Left colon (tissue), 2 donors: ENCODE results near the gene PRR36. TPM values are rescaled to one million over a fixed set of nuclear protein-coding genes. Genes with fewer than 3 reads are reported as not detected.
"Not testable (repeated sequence)": the region's sequence is repeated elsewhere in the genome, so short reads cannot be mapped to it uniquely, and the experiment has no call there.

Experiments used
- ATAC-seq: fragments of 200-7000 bp; cut with Tn5 transposase; one replicate; pipeline ENCODE4 v1.9.1; 2020; ENCODE audit warnings: mild to moderate bottlenecking, moderate library complexity
- DNase-seq, 2 donors: peaks; one replicate each; pipeline ENCODE4 v3.0.0-alpha.2; 2020
- intact Hi-C, 2 donors: fragments of 100-400 bp; cut with DNase I in 1 of 2; cut with micrococcal nuclease in 1 of 2; formaldehyde crosslinking; loops; one replicate each; pipeline versions ENCODE4 v1.11.2 to v1.14.0; 2022; cut with DNase I, micrococcal nuclease
- total RNA-seq, 2 donors: library from RNA; stranded (reverse); fragmentation: NEBNext Ultra II Directional; extraction: Animal tissue kit (Norgen Biotek cat#: 25700); gene quantifications; one replicate each; pipeline ENCODE4 v1.2.1, GENCODE V29; 2021
- donor health status: DM: no; HTN: no; CAD: no.
- donor health status: DM: yes; HTN: yes; CAD: no.

The PRR36 gene
- total RNA-seq, 2 donors from 2014 or later: 0.22 to 0.46 TPM

GRCh38 chr19:7902796-7903243 is 28.6 kb upstream of the PRR36 start:
- ATAC-seq: peak; percentile 10
- intact Hi-C loops: no loop called here
- no peak for DNase-seq

- ATAC-seq (no peak), DNase-seq (no peak)
- intact Hi-C loops: no loop called here
Measured at GRCh38 chr19:7901337-7901736, 27.1 kb upstream of the PRR36 start.

- DNase-seq: no peak
- no peak for ATAC-seq
- intact Hi-C loops: no loop called here
Measured at GRCh38 chr19:7900931-7901330, 26.7 kb upstream of the PRR36 start.

- no peak for ATAC-seq
- DNase-seq: no peak
- intact Hi-C loops: no loop called here
Measured at GRCh38 chr19:7900401-7900870, 26.2 kb upstream of the PRR36 start.

GRCh38 chr19:7899751-7900378 is 25.7 kb upstream of the PRR36 start:
- no peak for DNase-seq
- intact Hi-C loops: no loop called here
- ATAC-seq: no peak

GRCh38 chr19:7898967-7899366 is 24.8 kb upstream of the PRR36 start:
- no peak for DNase-seq
- ATAC-seq: no peak
- intact Hi-C loops: no loop called here

GRCh38 chr19:7897292-7897691 is 23.1 kb upstream of the PRR36 start:
- no peak for ATAC-seq
- DNase-seq: no peak
- intact Hi-C loops: no loop called here

GRCh38 chr19:7895565-7895964 is 21.4 kb upstream of the PRR36 start:
- no peak for ATAC-seq
- no peak for DNase-seq
- intact Hi-C loops: no loop called here

GRCh38 chr19:7894612-7895309 is 20.6 kb upstream of the PRR36 start:
- peak; percentile 94 for ATAC-seq
- DNase-seq: peak in 1 of 2 donors; percentile 64
- intact Hi-C loops: no loop called here

- DNase-seq, ATAC-seq, intact Hi-C loops: not testable (repeated sequence)
Measured at GRCh38 chr19:7893362-7894101, 19.3 kb upstream of the PRR36 start.

- intact Hi-C loops: no loop called here
- DNase-seq (no peak), ATAC-seq (peak; percentile 2)
Measured at GRCh38 chr19:7888826-7889217, 14.6 kb upstream of the PRR36 start.

GRCh38 chr19:7888145-7888825 is 14.1 kb upstream of the PRR36 start, which contains the start of gene LRRC8E:
TSS of gene LRRC8E (plus strand) at chr19:7888510. CDS start at chr19:7895604, 7,094 bp downstream.
- DNase-seq (peak; percentile 71 to 79), ATAC-seq (peak; percentile 99)
- intact Hi-C loops: no loop called here

GRCh38 chr19:7887408-7888144 is 13.4 kb upstream of the PRR36 start:
- DNase-seq (no peak), ATAC-seq (no peak)
- intact Hi-C loops: no loop called here

GRCh38 chr19:7885818-7886217 is 11.6 kb upstream of the PRR36 start:
- ATAC-seq (peak; percentile 16), DNase-seq (no peak)
- intact Hi-C loops: no loop called here

GRCh38 chr19:7883796-7884570 is 9.8 kb upstream of the PRR36 start:
- DNase-seq (no peak), ATAC-seq (no peak)
- intact Hi-C loops: no loop called here

- DNase-seq: no peak
Measured at GRCh38 chr19:7883105-7883504, 8.9 kb upstream of the PRR36 start.

GRCh38 chr19:7881910-7882309 is 7.7 kb upstream of the PRR36 start:
- intact Hi-C loops: no loop called here
- ATAC-seq (no peak), DNase-seq (no peak)

More at GRCh38 chr19:7883105-7883504, 8.9 kb upstream of the PRR36 start:
- no peak for ATAC-seq
- intact Hi-C loops: no loop called here

- intact Hi-C loops: no loop called here
- ATAC-seq (no peak), DNase-seq (no peak)
Measured at GRCh38 chr19:7879836-7880235, 5.6 kb upstream of the PRR36 start.
